HG03469 (cell line): ENCODE results near the gene CAMK2D.
A peak's percentile ranks its signal among the peaks of the same experiment; 100 is the strongest.
"Not testable (repeated sequence)": the region's sequence is repeated elsewhere in the genome, so short reads cannot be mapped to it uniquely, and the experiment has no call there.

Experiments
- ATAC-seq: cut with Tn5 transposase; IDR thresholded peaks from one replicate; pipeline ENCODE4 v1.9.1; 2021; ENCODE audit warnings: mild to moderate bottlenecking, moderate library complexity, moderate number of reproducible peaks; ENCODE audit not compliant: unreplicated experiment

CAMK2D gene

GRCh38 chr4:113763923-113764322 is 2.4 kb upstream of the CAMK2D start:
- ATAC-seq, result not testable (repeated sequence)

GRCh38 chr4:113763029-113763285 is 1.4 kb upstream of the CAMK2D start:
- ATAC-seq, result no peak

- ATAC-seq, result peak; percentile 54
Measured at GRCh38 chr4:113762186-113763028, 869 bp upstream of the CAMK2D start.

GRCh38 chr4:113760795-113761619 is 531 bp downstream of the CAMK2D start:
- ATAC-seq, result no peak

DNA sequence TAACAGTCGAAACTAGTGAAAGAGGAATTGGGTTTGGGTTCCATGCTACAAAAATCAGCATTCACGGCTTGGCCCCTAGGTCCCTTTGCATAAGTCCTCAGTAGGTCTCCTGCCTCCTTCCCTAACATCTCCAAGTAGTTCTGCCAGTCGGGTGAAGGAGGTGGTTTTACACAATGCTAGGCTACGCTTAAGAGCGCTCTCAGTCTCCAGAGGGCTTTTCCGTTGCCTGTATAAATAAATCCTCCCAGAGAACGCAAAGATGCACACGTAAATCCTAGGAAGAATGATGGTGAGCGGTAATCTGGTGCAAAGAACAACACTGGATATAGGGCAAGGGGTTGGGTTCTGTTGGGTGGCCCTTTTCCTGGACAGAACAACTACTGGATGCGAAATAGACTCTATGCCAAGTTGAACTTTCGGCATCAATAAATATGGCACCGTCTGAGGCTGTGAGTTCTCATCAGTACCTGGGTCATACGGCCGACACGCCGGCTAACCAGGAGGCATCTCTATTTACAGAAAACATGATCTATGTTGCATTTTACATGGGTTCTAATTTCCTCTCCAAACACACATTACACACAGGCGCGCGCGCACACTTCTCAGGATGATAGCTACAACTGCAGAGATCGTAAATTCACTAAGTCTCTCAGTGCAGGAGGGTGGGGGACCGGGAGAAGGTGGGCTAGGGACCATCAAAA is 1.3 kb downstream of the CAMK2D start:
- ATAC-seq, result no peak

- no peak for ATAC-seq
Measured at GRCh38 chr4:113759696-113760093, 1.8 kb downstream of the CAMK2D start.

GRCh38 chr4:113758372-113758771 is 3.2 kb downstream of the CAMK2D start:
- no peak for ATAC-seq

DNA sequence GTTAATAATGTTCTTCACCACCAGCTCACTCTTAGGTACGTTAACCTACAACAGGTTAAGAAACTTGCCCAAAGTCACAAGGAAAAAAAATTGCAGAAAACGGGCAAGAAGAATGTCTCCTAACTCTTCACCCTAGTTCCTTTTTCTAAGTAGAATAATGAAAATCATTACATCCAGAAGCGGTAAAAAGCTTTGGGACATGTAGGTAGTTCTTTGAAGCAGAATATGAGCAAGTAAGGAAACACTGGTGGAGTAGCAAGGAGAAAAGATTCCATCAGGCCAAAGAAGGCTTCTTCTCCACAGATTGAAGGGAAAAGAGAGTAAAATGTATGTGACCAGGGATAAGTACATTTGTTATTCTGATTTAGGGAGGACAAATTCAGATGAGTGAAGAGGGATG is 4.1 kb downstream of the CAMK2D start:
- ATAC-seq, result no peak

DNA sequence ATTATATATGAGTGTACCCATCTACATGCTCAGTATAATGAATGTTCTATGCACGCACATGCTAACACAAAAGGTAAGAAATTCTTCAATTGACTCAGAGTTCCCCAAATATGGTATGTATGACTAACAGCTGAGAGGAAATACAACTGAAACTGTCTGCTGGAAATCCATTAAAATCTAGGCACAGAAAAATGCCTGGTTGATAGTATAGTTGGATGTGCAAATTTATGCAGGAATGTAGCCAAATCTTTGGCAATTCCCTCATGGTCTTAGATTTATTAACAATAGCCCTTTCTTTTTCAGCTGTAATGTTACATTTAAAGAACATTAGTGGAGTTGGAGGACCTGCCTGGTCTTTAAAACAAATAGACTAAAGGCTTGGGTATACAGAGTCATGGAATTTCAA is 5.5 kb downstream of the CAMK2D start:
- ATAC-seq, result peak; percentile 80

DNA sequence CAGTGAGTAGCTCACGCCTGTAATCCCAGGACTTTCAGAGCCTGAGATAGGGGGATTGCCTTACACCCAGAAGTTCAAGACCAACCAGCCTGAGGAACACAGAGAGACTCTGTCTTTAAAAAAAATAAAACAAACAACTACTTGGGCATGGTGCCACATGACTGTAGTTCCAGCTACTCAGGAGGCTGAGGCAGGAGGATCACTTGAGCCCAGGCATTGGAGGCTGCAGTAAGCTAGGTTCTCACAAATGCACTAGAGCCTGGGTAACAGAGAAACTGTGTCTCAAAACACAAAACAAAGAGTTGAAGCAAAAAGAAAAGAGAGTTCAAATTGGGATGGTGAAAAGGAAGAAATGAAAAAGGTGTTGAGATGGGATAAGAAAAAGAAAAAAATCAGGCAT is 10.8 kb downstream of the CAMK2D start:
- no peak for ATAC-seq

- no peak for ATAC-seq
Measured at GRCh38 chr4:113750296-113750695, 11.2 kb downstream of the CAMK2D start.

GRCh38 chr4:113749178-113749577 is 12.4 kb downstream of the CAMK2D start:
- ATAC-seq, result no peak

- no peak for ATAC-seq
Measured at GRCh38 chr4:113747949-113748348, 13.6 kb downstream of the CAMK2D start.

GRCh38 chr4:113745711-113746110 is 15.8 kb downstream of the CAMK2D start:
- ATAC-seq, result no peak

DNA sequence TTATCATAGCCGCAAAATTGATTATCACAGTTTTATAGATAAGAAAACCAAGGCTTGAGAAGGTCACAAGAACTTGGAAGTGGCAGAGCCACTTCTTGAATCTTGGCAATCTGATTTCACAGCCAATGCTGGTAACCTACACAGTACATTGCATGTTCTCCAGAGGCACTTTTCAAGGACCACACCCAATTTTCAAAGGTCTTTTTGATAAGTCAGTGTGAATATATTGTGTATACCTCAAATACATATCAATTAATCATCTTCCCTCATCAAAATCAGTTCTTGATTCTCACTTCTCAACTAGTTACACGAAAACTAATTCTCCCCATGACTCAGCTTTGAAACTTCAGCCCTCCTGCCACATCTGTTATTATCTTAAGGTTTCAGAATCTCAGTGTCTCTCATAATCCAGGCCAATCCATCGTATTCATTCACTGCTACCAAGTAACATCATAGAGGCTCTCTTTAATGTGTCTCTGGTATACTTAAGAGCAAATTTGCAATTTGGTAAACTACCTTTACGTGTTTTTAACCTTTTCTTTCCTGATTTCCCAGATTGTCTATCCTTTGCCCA is 16.8 kb downstream of the CAMK2D start:
- ATAC-seq, result no peak

GRCh38 chr4:113743690-113744089 is 17.8 kb downstream of the CAMK2D start:
- no peak for ATAC-seq

DNA sequence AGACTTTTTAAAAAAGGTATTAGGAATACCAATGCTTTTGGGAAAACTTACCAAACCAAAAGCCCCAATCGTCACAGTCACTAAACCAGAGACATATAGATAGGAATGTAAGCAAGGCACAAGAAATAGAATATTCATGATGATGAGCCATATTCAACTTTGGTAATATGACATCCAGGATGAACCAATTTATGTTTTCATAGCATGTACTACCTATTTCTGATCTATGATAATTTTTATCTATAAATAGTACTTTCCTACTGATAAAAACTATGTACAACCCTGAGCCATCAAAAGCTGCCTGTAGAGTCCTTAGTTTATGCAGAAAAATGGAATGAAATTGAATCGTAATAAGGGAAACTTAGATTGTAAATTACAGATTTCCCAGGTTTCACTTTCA is 18.9 kb downstream of the CAMK2D start:
- no peak for ATAC-seq

- no peak for ATAC-seq
Measured at GRCh38 chr4:113741956-113742355, 19.6 kb downstream of the CAMK2D start.

GRCh38 chr4:113740857-113741379 is 20.6 kb downstream of the CAMK2D start:
- no peak for ATAC-seq

- no peak for ATAC-seq
Measured at GRCh38 chr4:113739197-113739596, 22.3 kb downstream of the CAMK2D start.

DNA sequence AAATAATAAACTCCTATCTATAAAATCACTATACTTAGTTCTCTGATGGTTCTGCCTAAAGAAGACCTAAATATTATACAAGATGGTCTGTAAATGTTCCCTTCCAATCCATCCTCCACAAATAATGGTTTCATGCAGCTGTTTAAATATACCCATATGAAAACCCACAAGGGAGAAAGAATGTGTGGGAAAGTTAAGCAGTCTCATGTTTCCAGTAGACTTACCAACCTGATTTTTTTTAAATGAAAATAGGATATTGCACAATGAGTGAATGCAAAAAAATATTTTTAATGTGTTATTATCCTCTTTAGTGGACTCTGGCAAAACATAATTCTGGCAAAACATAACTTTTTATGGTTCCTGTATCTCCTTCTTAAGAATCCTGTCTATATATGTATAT is 23.3 kb downstream of the CAMK2D start:
- ATAC-seq, result no peak
